Spleen (tissue), 11 donors: ENCODE data around the gene KY. TPM values are rescaled to one million over a fixed set of nuclear protein-coding genes. Genes with fewer than 3 reads are reported as not detected.
"Not testable (repeated sequence)": the region's sequence is repeated elsewhere in the genome, so short reads cannot be mapped to it uniquely, and the experiment has no call there.

Experiments
- DNase-seq: peaks from one replicate; pipeline ENCODE4 v3.0.0-alpha.2; 2020
- H3K27ac ChIP-seq, 8 donors: fragments of 200-600 bp; sonication (generic) in 7 of 8; 1 replicate in 4 of 8; 2 replicates in 4 of 8; pipeline versions ENCODE4 v1.5.0 to v1.8.0; 2016 to 2021; ENCODE audit warnings: inconsistent platforms in 4 of 8, mild to moderate bottlenecking in 4 of 8, moderate library complexity in 1 of 8
- H3K27me3 ChIP-seq, 7 donors: fragments of 200-600 bp; sonication (generic) in 6 of 7; replicated peaks in 1 of 7; 1 replicate in 4 of 7; 2 replicates in 3 of 7; pipeline versions ENCODE4 v1.5.0 to v1.8.0; 2016 to 2021; ENCODE audit warnings: inconsistent platforms in 3 of 7, mild to moderate bottlenecking in 1 of 7
- H3K36me3 ChIP-seq, 6 donors: fragments of 200-600 bp; sonication (generic) in 5 of 6; 1 replicate in 4 of 6; 2 replicates in 2 of 6; pipeline versions ENCODE4 v1.5.0 to v1.8.0; 2016 to 2021; ENCODE audit warnings: inconsistent platforms in 2 of 6
- H3K4me1 ChIP-seq, 6 donors: fragments of 200-600 bp; sonication (generic) in 5 of 6; 1 replicate in 3 of 6; 2 replicates in 3 of 6; pipeline versions ENCODE4 v1.5.0 to v1.8.0; 2016 to 2021; ENCODE audit warnings: inconsistent platforms in 3 of 6
- H3K4me3 ChIP-seq, 8 donors: fragments of 200-600 bp; sonication (generic) in 7 of 8; 1 replicate in 4 of 8; 2 replicates in 4 of 8; pipeline versions ENCODE4 v1.5.0 to v1.8.0; 2016 to 2021; ENCODE audit warnings: inconsistent platforms in 4 of 8, mild to moderate bottlenecking in 4 of 8, moderate library complexity in 2 of 8
- H3K9me3 ChIP-seq, 8 donors: fragments of 200-600 bp; sonication (generic) in 7 of 8; 1 replicate in 4 of 8; 2 replicates in 4 of 8; pipeline versions ENCODE4 v1.5.0 to v1.8.0; 2016 to 2021; ENCODE audit warnings: inconsistent platforms in 4 of 8
- POLR2A ChIP-seq, 3 donors: fragments of 450-650 bp; IDR thresholded peaks; one replicate each; pipeline ENCODE4 v1.5.1; 2017; ENCODE audit warnings: antibody characterized with exemption in 3 of 3, mild to moderate bottlenecking in 1 of 3
- POLR2AphosphoS5 ChIP-seq, 3 donors: sonication (generic); formaldehyde crosslinking; IDR thresholded peaks; one replicate each; pipeline ENCODE4 v1.5.1; 2017; ENCODE audit warnings: antibody characterized with exemption in 3 of 3
- WGBS, 5 donors: extraction: QIAGEN DNeasy Blood & Tissue Kit in 3 of 5; methylation state at CpG; one replicate each; pipeline versions ENCODE4 v1.1.5 to v1.1.7; 2013 to 2018; 5-methylcytosine and 5-hydroxymethylcytosine counted together
- intact Hi-C: fragments of 100-400 bp; cut with DNase I; formaldehyde crosslinking; loops from one replicate; pipeline ENCODE4 v1.15.0; 2023; ENCODE audit warnings: low total_unique reads
- polyA plus RNA-seq, 3 donors: library from polyadenylated mRNA; stranded (reverse); fragments of 200-250 nt; gene quantifications; one replicate each; pipeline ENCODE4 v1.2.1, GENCODE V29; 2013
- total RNA-seq, 7 donors: library from RNA; depleted of rRNA in 3 of 7; stranded (reverse); fragments of >200 nt in 3 of 7; fragmentation: NEBNext Ultra II Directional in 4 of 7; extraction: Animal tissue kit (Norgen Biotek cat#: 25700) in 4 of 7; gene quantifications; one replicate each; pipeline versions ENCODE4 v1.1.0 to v1.2.1, GENCODE V29; 2016 to 2021
- TF ChIP-seq, protein P1 (sequence below), 11 experiments: fragments of 200-600 bp in 7 of 11; fragments of 450-650 bp in 4 of 11; sonication (generic) in 4 of 11; IDR thresholded peaks in 8 of 11; conservative IDR thresholded peaks in 3 of 11; 1 replicate in 7 of 11; 2 replicates in 4 of 11; pipeline versions ENCODE4 v1.4.0 to v1.8.0; 2016 to 2021; ENCODE audit warnings: antibody characterized with exemption in 11 of 11, inconsistent platforms in 4 of 11, mild to moderate bottlenecking in 1 of 11
- donor health status: healthy with polysubstance abuse.
- donor health status: DM: no; HTN: no; CAD: no; lungs with moderate emphysema.
- donor health status: DM: no; HTN: no; CAD: no.
- donor health status: Bipolar disorder and iron deficiency.
- donor health status: healthy.
- donor health status: DM: no; HTN: no; CAD: no.
- donor health status: DM: yes; HTN: yes; CAD: no.

The KY gene
- total and polyA plus RNA-seq, 10 donors = 0.17 TPM; not detected in 9

DNA sequence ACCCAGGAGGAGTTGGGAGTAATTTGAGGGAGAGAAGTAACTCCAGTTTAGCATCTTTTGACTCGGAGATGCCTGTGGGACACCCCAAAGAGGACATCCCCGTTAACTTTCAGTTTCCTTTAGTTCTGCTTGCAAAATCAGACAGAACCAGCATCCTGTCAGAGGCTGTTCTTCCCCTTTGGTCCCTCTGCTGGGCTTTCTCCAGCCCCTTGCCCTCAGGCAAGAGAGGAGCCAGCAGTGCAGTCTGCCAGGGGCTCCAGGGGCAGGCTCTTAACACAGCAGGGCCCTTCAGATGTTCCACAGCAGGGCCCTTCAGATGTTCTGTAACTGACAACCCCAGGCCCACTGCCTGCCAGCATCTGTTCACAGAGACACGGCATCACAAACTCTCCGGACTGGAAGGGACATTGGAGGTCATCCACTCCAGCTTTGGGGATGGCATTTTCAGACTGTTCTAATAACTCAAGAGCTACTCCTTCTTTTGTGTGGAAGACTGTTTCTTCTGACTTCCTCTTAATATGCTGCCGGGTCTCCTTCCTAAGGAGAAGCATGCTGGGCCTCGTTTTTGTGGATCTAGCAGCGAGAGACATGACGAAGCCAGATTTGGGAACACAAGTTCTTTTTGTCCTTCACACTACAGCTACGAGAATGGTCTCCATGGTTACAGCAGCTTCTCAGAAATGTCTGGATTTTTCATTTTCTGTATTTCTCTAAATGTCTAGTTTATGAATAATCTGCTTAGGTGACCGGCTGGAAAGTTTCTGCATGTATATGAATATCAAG lies 51.9 kb downstream of the KY start:
- TF ChIP-seq, protein P1, sequence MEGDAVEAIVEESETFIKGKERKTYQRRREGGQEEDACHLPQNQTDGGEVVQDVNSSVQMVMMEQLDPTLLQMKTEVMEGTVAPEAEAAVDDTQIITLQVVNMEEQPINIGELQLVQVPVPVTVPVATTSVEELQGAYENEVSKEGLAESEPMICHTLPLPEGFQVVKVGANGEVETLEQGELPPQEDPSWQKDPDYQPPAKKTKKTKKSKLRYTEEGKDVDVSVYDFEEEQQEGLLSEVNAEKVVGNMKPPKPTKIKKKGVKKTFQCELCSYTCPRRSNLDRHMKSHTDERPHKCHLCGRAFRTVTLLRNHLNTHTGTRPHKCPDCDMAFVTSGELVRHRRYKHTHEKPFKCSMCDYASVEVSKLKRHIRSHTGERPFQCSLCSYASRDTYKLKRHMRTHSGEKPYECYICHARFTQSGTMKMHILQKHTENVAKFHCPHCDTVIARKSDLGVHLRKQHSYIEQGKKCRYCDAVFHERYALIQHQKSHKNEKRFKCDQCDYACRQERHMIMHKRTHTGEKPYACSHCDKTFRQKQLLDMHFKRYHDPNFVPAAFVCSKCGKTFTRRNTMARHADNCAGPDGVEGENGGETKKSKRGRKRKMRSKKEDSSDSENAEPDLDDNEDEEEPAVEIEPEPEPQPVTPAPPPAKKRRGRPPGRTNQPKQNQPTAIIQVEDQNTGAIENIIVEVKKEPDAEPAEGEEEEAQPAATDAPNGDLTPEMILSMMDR (IDR thresholded peaks at IDR 0.05 in 8 of 11, conservative IDR thresholded peaks at IDR 0.05 in 3 of 11) = no peak
- TF ChIP-seq POLR2AphosphoS5 (IDR thresholded peaks at IDR 0.05) (no peak), POLR2A (IDR thresholded peaks at IDR 0.05) (no peak)
- H3K27me3 ChIP-seq = peaks cover 0 to 16% (median 0%) of the 10 kb centered on the region in 7 donors
- intact Hi-C loops = loop anchor here (5.0 kb wide), 1 partner anchor 1293 kb away; no protein-coding TSS in a partner anchor
- H3K4me1 ChIP-seq = peaks cover 0 to 51% (median 9%) of the 10 kb centered on the region in 6 donors
- no peak for DNase-seq
- H3K36me3 ChIP-seq = no peaks in the 10 kb centered on the region
- peak overlapping the region in 1 of 8 donors; percentile 51 for H3K4me3 ChIP-seq
- WGBS, 5 donors = 52 to 76% (median 67%) methylated on average over 10 of the region's 10 CpGs
- peak overlapping the region in 7 of 8 donors; percentile 7 to 83 (median 43) for H3K27ac ChIP-seq
- no peaks in the 10 kb centered on the region for H3K9me3 ChIP-seq

DNA sequence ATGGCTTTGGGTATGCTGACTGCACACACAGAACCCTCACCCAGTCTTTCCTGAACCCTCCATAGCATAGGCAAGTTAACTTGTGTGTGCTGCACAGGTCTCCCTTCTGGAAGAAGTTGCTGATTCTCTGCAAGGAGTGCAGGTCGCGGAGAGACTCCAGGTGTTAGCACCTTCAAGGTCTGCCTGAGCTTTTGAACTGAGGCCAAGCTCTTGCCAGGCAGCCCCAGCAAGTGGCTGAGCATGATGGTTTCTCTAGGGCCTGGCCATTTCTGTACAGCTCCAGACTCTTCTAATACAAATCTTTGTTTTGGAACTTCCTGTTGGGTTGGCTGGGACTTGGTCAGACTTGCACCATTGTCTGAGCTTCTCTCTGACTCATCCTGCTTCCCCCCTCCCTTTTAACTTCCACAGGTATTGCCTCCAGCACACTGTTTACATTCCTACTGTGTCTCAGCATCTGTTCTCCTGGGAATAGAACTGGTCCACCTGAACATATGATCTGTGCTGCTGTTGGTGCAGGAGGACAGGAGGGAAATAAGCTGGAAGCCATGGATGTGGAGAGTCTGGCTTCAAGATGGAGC lies 53.3 kb downstream of the KY start:
- no peaks in the 10 kb centered on the region for H3K9me3 ChIP-seq
- intact Hi-C loops = loop anchor here (5.0 kb wide), 1 partner anchor 1295 kb away; no protein-coding TSS in a partner anchor
- no peak for DNase-seq
- H3K36me3 ChIP-seq = no peaks in the 10 kb centered on the region
- peak overlapping the region in 1 of 8 donors; percentile 51 for H3K4me3 ChIP-seq
- WGBS, 5 donors = 36 to 80% (median 51%) methylated on average over 1 to 2 of the region's 2 CpGs
- peaks cover 0 to 42% (median 9%) of the 10 kb centered on the region in 6 donors for H3K4me1 ChIP-seq
- H3K27ac ChIP-seq = peak overlapping the region in 6 of 8 donors; percentile 11 to 83 (median 52)
- TF ChIP-seq, protein P1 (IDR thresholded peaks at IDR 0.05 in 8 of 11, conservative IDR thresholded peaks at IDR 0.05 in 3 of 11) = no peak
- TF ChIP-seq POLR2AphosphoS5 (IDR thresholded peaks at IDR 0.05) (no peak), POLR2A (IDR thresholded peaks at IDR 0.05) (no peak)
- H3K27me3 ChIP-seq = peaks cover 0 to 16% (median 0%) of the 10 kb centered on the region in 7 donors

DNA sequence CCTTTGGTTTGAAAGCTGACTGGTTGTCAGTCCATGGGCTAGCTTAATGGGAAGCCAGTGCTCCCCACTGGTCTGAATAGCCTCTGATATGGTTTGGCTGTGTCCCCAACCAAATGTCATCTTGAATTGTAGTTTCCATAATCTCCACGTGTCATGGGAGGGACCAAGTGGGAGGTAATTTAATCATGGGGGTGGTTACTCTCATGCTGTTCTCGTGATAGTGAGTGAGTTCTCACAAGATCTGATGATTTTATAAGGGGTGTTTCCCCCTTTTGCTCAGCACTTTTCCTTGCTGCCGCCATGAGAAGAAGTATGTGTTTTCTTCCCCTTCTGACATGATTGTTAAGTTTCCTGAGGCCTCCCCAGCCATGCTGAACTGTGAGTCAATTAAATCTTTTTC lies 55.8 kb downstream of the KY start:
- 43 to 73% (median 53%) methylated on average over 3 of the region's 3 CpGs for WGBS, 5 donors

DNA sequence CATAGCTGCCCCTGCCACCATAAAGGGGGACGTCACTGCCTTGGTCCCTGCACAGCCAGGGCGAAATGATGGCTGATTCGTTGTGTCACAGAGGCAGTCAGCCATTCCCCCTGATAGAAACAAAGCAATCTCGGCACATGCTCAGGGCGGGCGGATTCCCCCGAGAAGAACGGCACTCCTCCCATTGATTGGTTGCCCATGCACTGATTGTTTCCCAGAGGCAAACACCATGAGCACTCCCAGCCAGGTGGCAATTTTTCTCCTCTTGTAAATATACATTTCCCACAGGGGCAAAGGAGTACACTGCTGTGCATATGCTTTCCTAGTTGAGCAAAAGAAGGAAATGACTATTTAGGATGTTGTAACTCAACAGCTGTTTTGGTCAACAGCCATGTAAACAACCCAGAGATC lies 56.5 kb downstream of the KY start:
- TF ChIP-seq, protein P1 (IDR thresholded peaks at IDR 0.05 in 8 of 11, conservative IDR thresholded peaks at IDR 0.05 in 3 of 11) = no peak
- no peak for TF ChIP-seq POLR2AphosphoS5 (IDR thresholded peaks at IDR 0.05)
- no peak for TF ChIP-seq POLR2A (IDR thresholded peaks at IDR 0.05)
- DNase-seq = no peak
- WGBS, 5 donors = 74 to 86% (median 80%) methylated on average over 8 of the region's 8 CpGs
- peak overlapping the region in 1 of 8 donors; percentile 50 for H3K4me3 ChIP-seq
- no peaks in the 10 kb centered on the region for H3K9me3 ChIP-seq
- peak overlapping the region in 7 of 8 donors; percentile 12 to 83 (median 63) for H3K27ac ChIP-seq
- no peaks in the 10 kb centered on the region for H3K27me3 ChIP-seq
- peaks cover 0 to 21% (median 0%) of the 10 kb centered on the region in 6 donors for H3K4me1 ChIP-seq
- intact Hi-C loops = no loop called here
- no peaks in the 10 kb centered on the region for H3K36me3 ChIP-seq

More for the DNA sequence above, 55.8 kb downstream of the KY start:
- intact Hi-C loops = loop anchor here (5.0 kb wide), 1 partner anchor 1297 kb away; no protein-coding TSS in a partner anchor
- H3K4me1 ChIP-seq = peaks cover 0 to 24% (median 0%) of the 10 kb centered on the region in 6 donors
- not testable (repeated sequence) for H3K9me3 ChIP-seq, H3K36me3 ChIP-seq, DNase-seq, H3K27me3 ChIP-seq
- H3K27ac ChIP-seq = peak overlapping the region in 7 of 8 donors; percentile 12 to 83 (median 63)
- peak overlapping the region in 1 of 8 donors; percentile 50 for H3K4me3 ChIP-seq
